ENCODE measurements around the gene TCF12. TPM values are rescaled to one million over a fixed set of nuclear protein-coding genes. Genes with fewer than 3 reads are reported as not detected.

TCF12 gene
- polyA plus RNA-seq, 3 donors = 15.8 to 52.5 (median 27.6) TPM

- Mint-ChIP-seq H3K36me3 (no peaks in the 10 kb centered on the region), H3K9me3 (no peaks in the 10 kb centered on the region), H3K4me1 (peaks cover 22% of the 10 kb centered on the region), H3K27me3 (ENCODE audit: low read depth in 3 of 3) (peaks cover 0 to 2% (median 0%) of the 10 kb centered on the region in 3 donors), H3K4me3 (no peak overlapping the region), H3K27ac (no peak overlapping the region)
- Histone ChIP-seq H3K4me3 (replicated peaks in 1 of 3; ENCODE audit: low read depth in 2 of 3, low read length in 3 of 3) (no peak overlapping the region), H4K20me1 (ENCODE audit: insufficient read depth, low read length) (peaks cover 81% of the 10 kb centered on the region), H3K4me1 (ENCODE audit: control insufficient read depth in 1 of 2, insufficient read depth in 2 of 2, low read length in 2 of 2) (no peaks in the 10 kb centered on the region), H2AFZ (ENCODE audit: insufficient read depth, low read depth, low read length, poor library complexity, severe bottlenecking) (no peak overlapping the region), H3K9ac (ENCODE audit: insufficient read depth, low read length, poor library complexity, severe bottlenecking) (no peak overlapping the region), H3K9me3 (replicated peaks in 1 of 2; ENCODE audit: control insufficient read depth in 1 of 2, insufficient read depth in 1 of 2, low read length in 2 of 2) (no peaks in the 10 kb centered on the region), H3K27me3 (ENCODE audit: control insufficient read depth in 2 of 2, insufficient read depth in 2 of 2, low read length in 2 of 2) (no peaks in the 10 kb centered on the region), H3K4me2 (replicated peaks; ENCODE audit: extremely low read depth, low read length, poor library complexity, severe bottlenecking) (no peak overlapping the region), H3K27ac (ENCODE audit: low read depth in 1 of 2, low read length in 2 of 2) (no peak overlapping the region), H3K79me2 (ENCODE audit: insufficient read depth, low read length) (peaks cover 67% of the 10 kb centered on the region), H3K36me3 (replicated peaks in 1 of 2; ENCODE audit: control insufficient read depth in 1 of 2, insufficient read depth in 2 of 2, low read length in 2 of 2) (no peaks in the 10 kb centered on the region)
- no peak for DNase-seq
- TF ChIP-seq CTCF (IDR thresholded peaks at IDR 0.05) = no peak
- intact Hi-C loops (cut with micrococcal nuclease) = no loop called here
- WGBS (ENCODE audit: insufficient coverage) = 88% methylated on average over 3 of the region's 3 CpGs
Observed at GRCh38 chr15:57057134-57057930, 138.9 kb downstream of the TCF12 start.

GRCh38 chr15:57059026-57059660 lies 140.7 kb downstream of the TCF12 start:
- intact Hi-C loops (cut with micrococcal nuclease) = no loop called here
- H3K27ac ChIP-seq (ENCODE audit: low read depth in 1 of 2, low read length in 2 of 2) = no peak overlapping the region
- H3K4me1 ChIP-seq (ENCODE audit: control insufficient read depth in 1 of 2, insufficient read depth in 2 of 2, low read length in 2 of 2) = no peaks in the 10 kb centered on the region
- H3K4me1 Mint-ChIP-seq = peaks cover 19% of the 10 kb centered on the region
- no peak overlapping the region for H2AFZ ChIP-seq (ENCODE audit: insufficient read depth, low read depth, low read length, poor library complexity, severe bottlenecking)
- H3K4me3 ChIP-seq (replicated peaks in 1 of 3; ENCODE audit: low read depth in 2 of 3, low read length in 3 of 3) = no peak overlapping the region
- peaks cover 0 to 2% (median 0%) of the 10 kb centered on the region in 3 donors for H3K27me3 Mint-ChIP-seq (ENCODE audit: low read depth in 3 of 3)
- H3K9me3 Mint-ChIP-seq = no peaks in the 10 kb centered on the region
- H3K9me3 ChIP-seq (replicated peaks in 1 of 2; ENCODE audit: control insufficient read depth in 1 of 2, insufficient read depth in 1 of 2, low read length in 2 of 2) = no peaks in the 10 kb centered on the region
- peaks cover 58% of the 10 kb centered on the region for H3K79me2 ChIP-seq (ENCODE audit: insufficient read depth, low read length)
- H3K36me3 ChIP-seq (replicated peaks in 1 of 2; ENCODE audit: control insufficient read depth in 1 of 2, insufficient read depth in 2 of 2, low read length in 2 of 2) = no peaks in the 10 kb centered on the region
- H3K4me3 Mint-ChIP-seq = no peak overlapping the region
- H3K27me3 ChIP-seq (ENCODE audit: control insufficient read depth in 2 of 2, insufficient read depth in 2 of 2, low read length in 2 of 2) = no peaks in the 10 kb centered on the region
- H3K27ac Mint-ChIP-seq = no peak overlapping the region
- peaks cover 3 to 4% of the 10 kb centered on the region in 2 donors for H3K36me3 Mint-ChIP-seq
- H3K4me2 ChIP-seq (replicated peaks; ENCODE audit: extremely low read depth, low read length, poor library complexity, severe bottlenecking) = no peak overlapping the region
- no peak for DNase-seq
- peaks cover 67% of the 10 kb centered on the region for H4K20me1 ChIP-seq (ENCODE audit: insufficient read depth, low read length)
- no peak overlapping the region for H3K9ac ChIP-seq (ENCODE audit: insufficient read depth, low read length, poor library complexity, severe bottlenecking)
- whole genome bisulfite sequencing (ENCODE audit: insufficient coverage) = no CpG with 5 or more reads among the region's 2 CpGs
- no peak for TF ChIP-seq CTCF (IDR thresholded peaks at IDR 0.05)

Data from CD14-positive monocyte (primary cell).